Fibroblast of the aortic adventitia (primary cell): ENCODE data around the gene TRIM8. TPM values are rescaled to one million over a fixed set of nuclear protein-coding genes. Genes with fewer than 3 reads are reported as not detected.
A peak's percentile ranks its signal among the peaks of the same experiment; 100 is the strongest.

Source experiments
- DNase-seq: peaks from one replicate; pipeline ENCODE4 v3.0.0-alpha.2; 2010; ENCODE audit warnings: low read depth
- H3K4me3 ChIP-seq: 2 replicates; pipeline ENCODE4 v1.5.1; 2011; ENCODE audit warnings: low read depth, mild to moderate bottlenecking, control low read depth, low read length, moderate library complexity
- total RNA-seq: library from RNA; depleted of rRNA; stranded (reverse); fragments of >200 nt; gene quantifications from 2 replicates; pipeline ENCODE4 v1.2.3, GENCODE V29; 2012; ENCODE audit warnings: low replicate concordance
- TF ChIP-seq, protein P1 (sequence below): IDR thresholded peaks from 2 replicates; pipeline ENCODE4 v1.5.1; 2011; ENCODE audit warnings: mild to moderate bottlenecking, low read length, control low read depth, inconsistent platforms; ENCODE audit not compliant: insufficient read depth

TRIM8 gene
- total RNA-seq, 1 donor, result 83.0 TPM

DNA sequence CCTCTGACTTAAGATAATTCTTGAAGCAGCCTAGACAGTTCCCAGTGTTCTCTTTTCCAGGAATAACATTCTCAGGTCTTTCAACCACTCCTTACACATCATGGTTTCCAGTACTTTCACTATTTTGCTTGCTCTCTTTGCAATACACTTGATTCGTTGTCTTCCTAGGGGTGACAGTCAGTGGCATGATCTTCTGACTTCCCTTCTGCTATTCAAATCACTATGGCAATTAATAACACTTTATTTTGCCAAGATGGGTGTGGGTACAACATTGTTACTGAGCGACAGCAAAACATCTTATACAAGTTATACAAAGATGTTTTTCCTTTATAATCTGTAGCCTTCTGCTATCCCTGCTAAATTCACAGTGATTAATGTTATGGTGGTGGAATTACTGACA, 54.6 kb downstream of the TRIM8 start:
- no peak overlapping the region for H3K4me3 ChIP-seq
- DNase-seq, result no peak
- TF ChIP-seq, protein P1, sequence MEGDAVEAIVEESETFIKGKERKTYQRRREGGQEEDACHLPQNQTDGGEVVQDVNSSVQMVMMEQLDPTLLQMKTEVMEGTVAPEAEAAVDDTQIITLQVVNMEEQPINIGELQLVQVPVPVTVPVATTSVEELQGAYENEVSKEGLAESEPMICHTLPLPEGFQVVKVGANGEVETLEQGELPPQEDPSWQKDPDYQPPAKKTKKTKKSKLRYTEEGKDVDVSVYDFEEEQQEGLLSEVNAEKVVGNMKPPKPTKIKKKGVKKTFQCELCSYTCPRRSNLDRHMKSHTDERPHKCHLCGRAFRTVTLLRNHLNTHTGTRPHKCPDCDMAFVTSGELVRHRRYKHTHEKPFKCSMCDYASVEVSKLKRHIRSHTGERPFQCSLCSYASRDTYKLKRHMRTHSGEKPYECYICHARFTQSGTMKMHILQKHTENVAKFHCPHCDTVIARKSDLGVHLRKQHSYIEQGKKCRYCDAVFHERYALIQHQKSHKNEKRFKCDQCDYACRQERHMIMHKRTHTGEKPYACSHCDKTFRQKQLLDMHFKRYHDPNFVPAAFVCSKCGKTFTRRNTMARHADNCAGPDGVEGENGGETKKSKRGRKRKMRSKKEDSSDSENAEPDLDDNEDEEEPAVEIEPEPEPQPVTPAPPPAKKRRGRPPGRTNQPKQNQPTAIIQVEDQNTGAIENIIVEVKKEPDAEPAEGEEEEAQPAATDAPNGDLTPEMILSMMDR, result no peak

DNA sequence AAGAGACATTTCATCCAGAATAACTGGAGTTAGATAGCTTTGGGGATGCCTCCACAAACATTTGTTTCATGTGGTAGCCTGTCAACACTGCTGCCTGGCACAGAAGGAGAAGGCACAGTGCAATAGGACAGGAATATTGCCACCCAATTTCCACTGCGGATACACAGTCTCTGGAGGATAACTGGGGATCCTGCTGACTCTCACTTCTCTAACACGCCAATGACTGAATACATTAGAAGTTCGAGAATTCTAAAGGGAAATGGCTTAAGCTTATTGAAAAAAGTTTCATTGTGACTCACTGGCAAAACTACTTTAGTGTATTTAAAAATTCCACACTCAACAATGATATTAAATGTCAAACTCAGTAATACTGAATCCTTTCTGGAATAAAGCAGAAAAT, 57.0 kb downstream of the TRIM8 start:
- no peak for DNase-seq
- TF ChIP-seq, protein P1, result no peak
- H3K4me3 ChIP-seq, result no peak overlapping the region

DNA sequence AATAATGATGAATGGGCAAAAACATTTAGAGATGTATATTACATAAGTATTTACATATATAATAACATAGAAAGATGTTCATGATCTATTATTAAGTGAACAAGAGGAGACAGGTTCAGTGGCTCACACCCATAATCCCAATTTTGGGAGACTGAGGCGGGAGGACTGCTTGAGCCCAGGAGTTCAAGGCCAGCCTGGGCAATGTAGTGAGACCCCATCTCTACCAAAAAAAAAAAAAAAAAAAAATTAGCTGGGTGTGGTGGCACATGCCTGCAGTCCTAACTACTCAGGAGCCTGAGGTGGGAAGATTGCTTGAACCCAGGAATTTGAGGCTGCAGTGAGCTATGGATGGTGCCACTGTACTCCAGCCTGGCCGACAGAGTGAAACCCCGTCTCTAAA, 57.5 kb downstream of the TRIM8 start:
- no peak for DNase-seq
- TF ChIP-seq, protein P1, result no peak
- no peak overlapping the region for H3K4me3 ChIP-seq

DNA sequence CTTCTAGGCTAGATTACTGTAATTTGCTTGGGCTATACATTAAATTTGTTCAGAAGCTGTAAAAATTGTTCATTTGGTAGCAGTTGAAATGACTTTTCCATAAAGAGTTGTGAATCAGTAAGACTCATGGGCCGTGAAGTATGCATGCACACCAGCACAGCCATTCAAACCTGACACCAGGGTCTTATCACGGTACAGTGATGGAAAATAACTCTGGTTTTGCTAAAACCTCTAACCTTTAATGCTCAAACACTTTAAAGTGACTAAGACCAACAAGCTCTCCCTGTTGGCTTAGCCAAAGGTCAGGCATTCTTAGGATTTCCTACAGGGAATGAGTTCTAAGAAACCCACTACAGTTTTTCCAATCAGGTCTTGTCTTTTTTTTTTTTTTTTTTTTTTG, 58.5 kb downstream of the TRIM8 start:
- no peak overlapping the region for H3K4me3 ChIP-seq
- TF ChIP-seq, protein P1, result no peak
- no peak for DNase-seq

DNA sequence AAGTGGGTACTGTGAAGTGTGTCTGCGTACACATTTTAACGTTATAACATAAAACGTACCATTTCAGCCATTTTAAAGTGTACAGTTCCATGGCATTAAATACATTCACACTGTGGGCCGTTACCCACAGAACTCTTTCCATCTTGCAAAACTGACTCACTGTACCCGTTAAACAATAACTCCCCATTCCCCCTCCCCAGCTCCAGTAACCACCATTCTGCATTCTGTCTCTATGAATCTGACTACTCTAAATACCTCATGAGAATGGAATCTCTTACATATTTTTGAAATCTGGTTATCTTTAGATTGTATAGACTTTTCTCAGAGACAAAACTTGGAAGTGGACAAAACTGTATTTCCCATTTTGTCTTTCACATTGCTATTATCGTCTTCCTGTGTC, 60.6 kb downstream of the TRIM8 start:
- TF ChIP-seq, protein P1, result no peak
- DNase-seq, result peak; percentile 68
- H3K4me3 ChIP-seq, result no peak overlapping the region

DNA sequence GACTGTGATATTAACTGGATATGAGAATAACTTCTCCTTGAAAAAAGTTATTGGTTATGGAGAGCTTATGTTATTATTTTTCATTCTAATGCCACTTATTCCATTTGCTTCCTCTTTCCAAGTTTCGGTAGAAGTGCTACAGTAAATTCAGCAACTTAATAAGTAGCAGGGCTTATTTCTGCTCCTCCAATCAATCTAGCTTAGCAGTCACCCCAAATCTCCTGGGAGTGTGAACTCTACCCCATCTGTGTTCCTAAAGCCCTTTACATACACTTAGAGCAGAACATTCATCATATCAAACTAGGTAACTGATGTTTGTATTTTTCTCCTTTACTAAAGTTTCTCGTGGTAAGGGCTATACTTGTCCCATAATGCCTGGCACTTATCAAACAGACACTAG, 61.3 kb downstream of the TRIM8 start:
- DNase-seq, result no peak
- TF ChIP-seq, protein P1, result no peak
- H3K4me3 ChIP-seq, result no peak overlapping the region

Other genes with a start within 250 kb of the TRIM8 start
- gene NFKB2, start 248.8 kb upstream of the TRIM8 start, total RNA-seq, result 9.0 and 16.2 TPM in 2 replicates
- 0.18 and 1.3 TPM in 2 replicates for gene PSD, start 225.7 kb upstream of the TRIM8 start, total RNA-seq
- 5.2 and 39.6 TPM in 2 replicates for gene FBXL15, start 223.6 kb upstream of the TRIM8 start, total RNA-seq
- gene CUEDC2, start 211.9 kb upstream of the TRIM8 start, total RNA-seq, result 40.9 and 61.4 TPM in 2 replicates
- not detected in 2 replicates for gene C10orf95, start 192.9 kb upstream of the TRIM8 start, total RNA-seq
- 103 and 105 TPM in 2 replicates for gene ACTR1A, start 141.8 kb upstream of the TRIM8 start, total RNA-seq
- gene SUFU, start 140.5 kb upstream of the TRIM8 start, total RNA-seq, result 3.3 and 4.8 TPM in 2 replicates
- 10.4 and 12.1 TPM in 2 replicates for gene ARL3, start 69.9 kb downstream of the TRIM8 start, total RNA-seq
- 2.3 and 3.8 TPM in 2 replicates for gene SFXN2, start 70.2 kb downstream of the TRIM8 start, total RNA-seq
- 28.4 and 76.1 TPM in 2 replicates for gene WBP1L, start 99.5 kb downstream of the TRIM8 start, total RNA-seq
- gene CYP17A1, start 192.9 kb downstream of the TRIM8 start, total RNA-seq, result not detected in 2 replicates
- 12.2 and 23.9 TPM in 2 replicates for gene BORCS7, start 209.8 kb downstream of the TRIM8 start, total RNA-seq
- gene AS3MT, start 225.0 kb downstream of the TRIM8 start, total RNA-seq, result 2.9 and 7.0 TPM in 2 replicates